Activated CD4-positive, CD25-positive, alpha-beta regulatory T cell (primary cell): ENCODE results near the gene RASGRF2.
"Not testable (repeated sequence)": the region's sequence is repeated elsewhere in the genome, so short reads cannot be mapped to it uniquely, and the experiment has no call there.

Experiments used
- DNase-seq, 4 experiments: peaks; one replicate each; lab custom pipeline; 2025; lab: John Stamatoyannopoulos, UW

RASGRF2 gene

DNA sequence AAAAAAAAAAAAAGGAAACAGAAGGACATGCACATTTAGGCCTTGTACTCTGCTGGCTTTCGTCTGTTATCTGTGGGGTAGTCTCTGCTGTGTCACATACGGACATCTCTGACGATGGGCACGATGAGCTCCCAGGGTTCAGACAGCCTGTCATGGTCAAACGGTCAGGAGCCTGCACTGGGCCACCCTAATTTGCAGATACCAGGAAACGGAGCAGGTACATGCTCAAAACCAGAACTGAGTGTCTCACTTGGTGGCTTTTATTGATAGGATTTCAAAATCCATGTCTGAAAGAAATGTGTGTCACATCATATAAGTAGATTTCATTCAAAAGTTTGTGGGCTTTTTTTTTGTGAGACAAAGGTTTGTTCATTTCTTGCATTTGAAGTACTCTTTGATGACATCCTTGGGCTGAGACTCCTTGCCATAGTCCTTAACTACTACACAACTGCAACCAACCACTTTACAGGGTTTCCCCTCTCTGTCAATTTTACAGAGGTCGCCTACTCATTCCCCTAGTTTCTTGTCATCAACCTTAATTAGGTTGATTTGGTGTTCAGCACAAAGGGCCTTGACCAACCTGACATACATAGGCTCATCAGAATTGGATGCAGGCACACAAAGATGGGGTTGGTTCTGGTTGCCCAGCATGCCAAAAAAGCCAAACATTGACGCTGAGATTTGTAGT, 281.9 kb downstream of the RASGRF2 start:
- no peak for DNase-seq

GRCh38 chr5:81242906-81243436, 282.8 kb downstream of the RASGRF2 start:
- DNase-seq = no peak

GRCh38 chr5:81244451-81244850, 284.3 kb downstream of the RASGRF2 start:
- DNase-seq = no peak

DNA sequence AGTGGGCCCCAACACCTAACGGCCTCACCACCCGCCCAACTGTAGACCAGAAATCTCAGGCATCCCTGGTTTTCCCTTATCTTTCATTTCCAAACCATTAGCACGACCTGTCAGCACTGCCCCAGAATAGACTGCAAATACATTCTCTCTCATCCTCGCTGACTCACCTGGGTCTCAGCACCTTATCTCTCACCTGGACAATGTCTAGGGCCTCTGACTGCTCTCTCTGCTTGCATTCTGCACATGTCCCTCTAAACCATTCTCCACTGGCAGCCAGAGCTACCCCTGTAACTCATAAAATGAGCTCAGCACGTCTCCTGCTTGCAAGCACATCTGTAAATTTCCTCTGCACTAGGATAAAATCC, 285.7 kb downstream of the RASGRF2 start:
- DNase-seq = no peak

- DNase-seq = no peak
Measured at GRCh38 chr5:81246697-81247096, 286.5 kb downstream of the RASGRF2 start.

GRCh38 chr5:81247441-81247972, 287.3 kb downstream of the RASGRF2 start:
- DNase-seq = no peak

DNA sequence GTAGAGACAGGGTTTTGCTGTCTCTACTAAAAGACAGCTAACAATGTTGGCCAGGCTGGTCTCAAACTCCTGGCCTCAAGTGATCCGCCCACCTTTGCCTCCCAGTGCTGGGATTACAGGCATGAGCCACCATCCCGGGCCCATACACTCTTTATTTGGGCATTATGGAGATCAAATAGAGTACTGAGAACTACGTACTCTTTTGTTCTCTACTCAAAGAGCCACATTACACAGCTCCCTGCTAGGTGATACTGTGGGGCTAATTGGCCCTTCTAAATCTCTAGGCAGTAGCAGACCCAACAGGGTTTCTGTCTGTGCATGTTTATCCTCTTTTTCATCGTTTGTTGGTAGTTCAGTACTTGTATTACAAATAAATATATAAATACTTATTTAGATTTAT, 289.1 kb downstream of the RASGRF2 start:
- DNase-seq = no peak

DNA sequence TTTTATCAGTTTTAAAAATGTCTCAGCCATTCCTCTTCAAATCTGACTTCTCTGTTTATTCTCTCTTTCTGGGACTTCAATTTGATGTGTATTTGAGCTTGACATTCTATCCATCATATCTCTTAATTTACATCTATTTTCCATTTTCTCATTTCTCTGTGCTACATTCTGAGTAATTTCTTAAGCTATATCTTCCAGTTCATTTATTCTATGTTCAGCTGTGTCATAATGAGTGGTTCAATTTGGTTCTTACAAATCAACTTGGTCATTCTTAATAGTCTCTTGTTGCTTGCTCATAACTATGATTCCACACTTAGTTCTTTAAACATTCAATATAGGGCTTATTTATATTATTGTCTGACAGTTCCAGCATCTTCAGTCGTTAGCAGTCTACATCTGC, 289.8 kb downstream of the RASGRF2 start:
- no peak for DNase-seq

GRCh38 chr5:81251922-81252321, 291.8 kb downstream of the RASGRF2 start:
- DNase-seq = no peak

DNA sequence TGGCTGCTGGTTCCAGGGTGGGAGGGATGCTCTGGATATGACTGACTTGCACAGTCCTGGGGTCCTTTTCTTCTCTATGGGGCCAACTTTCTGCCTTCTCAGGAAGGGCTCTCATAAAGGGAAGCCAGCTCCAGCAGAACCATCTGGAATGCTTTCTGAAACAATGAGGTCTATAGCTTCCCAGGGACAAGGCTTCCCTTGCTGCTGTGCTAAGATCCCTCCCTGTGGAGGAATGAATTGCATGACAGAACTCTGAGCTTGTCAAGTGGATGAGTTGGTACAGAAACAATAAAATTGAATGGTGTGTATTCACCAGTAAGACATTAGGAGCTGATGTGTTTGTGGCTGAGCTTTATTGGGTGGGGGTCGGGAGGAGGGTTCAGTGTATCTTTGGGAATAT, 292.7 kb downstream of the RASGRF2 start:
- DNase-seq = no peak

- DNase-seq = no peak
Measured at GRCh38 chr5:81253875-81254274, 293.7 kb downstream of the RASGRF2 start.

GRCh38 chr5:81254886-81255559, 294.9 kb downstream of the RASGRF2 start:
- no peak for DNase-seq

- DNase-seq = no peak
Measured at GRCh38 chr5:81256766-81257165, 296.6 kb downstream of the RASGRF2 start.

GRCh38 chr5:81262796-81263195, 302.6 kb downstream of the RASGRF2 start:
- DNase-seq = not testable (repeated sequence)

- DNase-seq = no peak
Measured at GRCh38 chr5:81265101-81265500, 304.9 kb downstream of the RASGRF2 start.

DNA sequence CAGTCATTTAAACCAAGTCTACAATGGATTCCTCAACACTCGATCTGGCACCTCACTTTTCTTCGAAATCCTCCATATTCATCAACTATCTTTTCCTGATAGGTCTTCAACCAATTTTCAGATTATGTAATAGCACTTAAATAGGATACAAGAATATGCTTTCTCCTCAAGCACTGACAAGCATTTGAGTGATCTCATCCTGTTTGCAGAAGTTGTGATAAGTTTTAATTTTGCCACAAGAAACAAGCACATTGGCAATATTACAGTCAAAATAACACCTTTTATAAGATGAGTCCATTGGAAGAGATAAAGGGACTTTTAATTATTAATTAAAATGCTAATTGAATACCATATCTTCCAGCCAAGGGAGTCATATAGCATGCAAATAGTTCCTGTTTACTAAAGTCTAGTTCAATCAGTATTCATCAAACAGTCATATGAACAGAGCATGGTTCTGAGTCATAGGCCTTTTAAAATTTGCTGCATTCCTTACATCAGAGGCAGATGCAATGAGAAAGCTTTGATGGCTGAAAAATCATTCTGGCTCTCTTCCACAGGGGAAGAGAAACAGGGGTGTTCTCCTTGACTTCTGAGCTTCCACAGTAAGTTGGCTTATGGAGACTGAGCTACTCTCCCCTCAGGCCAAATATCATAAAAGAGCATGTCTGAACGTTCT, 308.5 kb downstream of the RASGRF2 start:
- no peak for DNase-seq

DNA sequence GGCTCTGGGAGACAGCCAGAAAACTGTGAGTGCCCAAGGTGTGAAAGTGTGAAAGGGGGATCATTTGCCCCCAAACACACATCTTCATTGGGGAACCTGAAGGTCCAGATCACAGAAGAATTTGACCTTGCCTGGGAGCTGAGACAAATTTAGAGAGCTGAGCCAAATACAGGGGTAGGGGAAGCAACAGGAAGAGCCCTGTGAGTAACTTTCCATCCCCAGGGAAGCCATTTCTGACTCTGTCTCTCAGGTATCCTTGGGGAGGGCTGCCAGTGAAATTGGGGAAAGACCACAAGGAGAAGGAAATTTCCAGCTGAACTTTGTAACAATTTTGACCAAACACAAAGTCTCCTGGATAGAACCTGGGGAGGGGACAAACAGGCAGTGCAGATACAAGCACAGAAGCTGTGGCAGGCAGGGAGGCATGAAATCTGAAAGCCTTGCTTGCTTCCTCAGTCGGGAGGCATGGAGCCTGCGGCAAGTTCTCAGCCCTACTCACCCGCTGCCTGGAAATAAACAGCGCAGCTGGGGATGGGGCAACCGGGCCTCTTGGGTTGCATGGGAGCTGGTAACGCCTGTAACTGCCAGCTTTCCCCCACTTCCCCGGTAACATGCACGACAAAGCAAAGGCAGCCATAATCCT, 309.7 kb downstream of the RASGRF2 start:
- DNase-seq = no peak

GRCh38 chr5:81270394-81271027, 310.3 kb downstream of the RASGRF2 start:
- not testable (repeated sequence) for DNase-seq
